HCT116 (cell line): ENCODE results near the gene TM7SF2. TPM values are rescaled to one million over a fixed set of nuclear protein-coding genes. Genes with fewer than 3 reads are reported as not detected.
A peak's percentile ranks its signal among the peaks of the same experiment; 100 is the strongest.

Source experiments
- ATAC-seq: fragments of 200-7000 bp; cut with Tn5 transposase; 2 replicates; pipeline ENCODE4 v1.9.1; 2020; ENCODE audit warnings: mild to moderate bottlenecking, moderate library complexity
- BruUV-seq: library from RNA; stranded (reverse); fragments of 400-500 nt; replicated peaks from 2 replicates; lab custom pipeline; 2021; lab: Mats Ljungman, UMichigan
- CTCF ChIA-PET: fragments of 300-600 bp; sonication (Branson Sonifier 250); formaldehyde crosslinking; loops from one replicate; lab custom pipeline; 2021; ENCODE audit warnings: antibody characterized with exemption; lab: Charles Lee
- POLR2A ChIA-PET: fragments of 300-600, 350-600 bp; sonication (Branson Sonifier 250); formaldehyde crosslinking; loops from one replicate; lab custom pipeline; 2021; ENCODE audit warnings: antibody characterized with exemption; lab: Charles Lee
- RAD21 ChIA-PET, 2 experiments: fragments of 300-600 bp; sonication (Branson Sonifier 250); formaldehyde crosslinking; loops; one replicate each; lab custom pipeline; 2023; ENCODE audit warnings: low total read pairs in 2 of 2; ENCODE audit not compliant: uncharacterized antibody in 2 of 2, unreplicated experiment in 2 of 2, low non-redundant PET in 1 of 2; lab: Charles Lee
- DNase-seq: peaks from one replicate; pipeline ENCODE4 v3.0.0-alpha.2; 2010; ENCODE audit warnings: low read depth, low spot score
- H2AFZ ChIP-seq: fragments of 200-600 bp; shearing (Covaris generic), sonication (generic); 2 replicates; pipeline ENCODE4 v1.6.1; 2017; ENCODE audit warnings: low read depth, mixed run types, mixed read lengths, antibody characterized with exemption, low read length; ENCODE audit not compliant: poor library complexity, severe bottlenecking
- H3K27ac ChIP-seq: 2 replicates; pipeline ENCODE4 v1.5.1; 2012; ENCODE audit warnings: low read depth, low read length
- H3K27me3 ChIP-seq: fragments of 200-600 bp; sonication (generic); 2 replicates; pipeline ENCODE4 v1.6.1; 2016; ENCODE audit warnings: mixed run types, low read length, mixed read lengths; ENCODE audit not compliant: insufficient read depth
- H3K36me3 ChIP-seq, 2 experiments: fragments of 200-500 bp in 1 of 2; fragments of 200-600 bp in 1 of 2; sonication (Bioruptor generic) in 1 of 2; sonication (generic) in 1 of 2; 2 replicates each; pipeline versions ENCODE4 v1.5.1 to v1.6.1; 2014 to 2016; ENCODE audit warnings: low read length in 2 of 2, inconsistent platforms in 1 of 2, mixed read lengths in 1 of 2, mixed run types in 1 of 2; ENCODE audit not compliant: insufficient read depth in 2 of 2, control insufficient read depth in 1 of 2
- H3K4me1 ChIP-seq, 2 experiments: fragments of 200-600 bp in 1 of 2; sonication (generic) in 1 of 2; 2 replicates each; pipeline versions ENCODE4 v1.5.1 to v1.6.1; 2012 to 2017; ENCODE audit warnings: low read length in 2 of 2, inconsistent platforms in 1 of 2, mild to moderate bottlenecking in 1 of 2, mixed read lengths in 1 of 2, mixed run types in 1 of 2, moderate library complexity in 1 of 2; ENCODE audit not compliant: insufficient read depth in 2 of 2, control insufficient read depth in 1 of 2
- H3K4me2 ChIP-seq: fragments of 200-600 bp; sonication (generic); 2 replicates; pipeline ENCODE4 v1.6.1; 2017; ENCODE audit warnings: mixed run types, low read length, mixed read lengths
- H3K4me3 ChIP-seq, 2 experiments: fragments of 200-600 bp in 1 of 2; sonication (generic) in 1 of 2; replicated peaks in 1 of 2; 2 replicates each; pipeline ENCODE4 v1.5.1; 2011 to 2016; ENCODE audit warnings: low read length in 2 of 2, control low read depth in 1 of 2, low read depth in 1 of 2, mild to moderate bottlenecking in 1 of 2, mixed read lengths in 1 of 2, mixed run types in 1 of 2
- H3K79me2 ChIP-seq: fragments of 200-600 bp; sonication (generic); 2 replicates; pipeline ENCODE4 v1.6.1; 2017; ENCODE audit warnings: mild to moderate bottlenecking, mixed run types, low read length, moderate library complexity, mixed read lengths; ENCODE audit not compliant: insufficient read depth
- H3K9ac ChIP-seq: fragments of 200-600 bp; sonication (generic); 2 replicates; pipeline ENCODE4 v1.6.1; 2016; ENCODE audit warnings: low read length, mixed read lengths
- H3K9me2 ChIP-seq: fragments of 200-600 bp; sonication (generic), shearing (Covaris generic); 2 replicates; pipeline ENCODE4 v1.6.1; 2017; ENCODE audit warnings: mixed run types, mild to moderate bottlenecking, moderate library complexity; ENCODE audit not compliant: insufficient read depth
- H3K9me3 ChIP-seq, 2 experiments: fragments of 200-500 bp in 1 of 2; fragments of 200-600 bp in 1 of 2; sonication (Bioruptor generic) in 1 of 2; sonication (generic) in 1 of 2; 2 replicates each; pipeline ENCODE4 v1.6.1; 2014 to 2017; ENCODE audit warnings: low read length in 2 of 2, mixed read lengths in 2 of 2, inconsistent platforms in 1 of 2, low read depth in 1 of 2, mild to moderate bottlenecking in 1 of 2, mixed run types in 1 of 2, moderate library complexity in 1 of 2; ENCODE audit not compliant: control insufficient read depth in 1 of 2, insufficient read depth in 1 of 2
- H4K20me1 ChIP-seq: fragments of 200-600 bp; sonication (generic), shearing (Covaris generic); 2 replicates; pipeline ENCODE4 v1.6.1; 2017; ENCODE audit warnings: mixed run types, mild to moderate bottlenecking, moderate library complexity; ENCODE audit not compliant: insufficient read depth
- CBX3 ChIP-seq: IDR thresholded peaks from 2 replicates; pipeline ENCODE4 v1.6.1; 2012; ENCODE audit warnings: low read depth
- CTCF ChIP-seq, 3 experiments: fragments of 200-600 bp in 1 of 3; sonication (generic) in 1 of 3; IDR thresholded peaks in 2 of 3; conservative IDR thresholded peaks in 1 of 3; 2 replicates each; pipeline ENCODE4 v1.5.1; 2012 to 2017; ENCODE audit warnings: low read depth in 2 of 3, low read length in 2 of 3, antibody characterized with exemption in 1 of 3, borderline replicate concordance in 1 of 3, control low read depth in 1 of 3, mild to moderate bottlenecking in 1 of 3, mixed read lengths in 1 of 3, mixed run types in 1 of 3, moderate library complexity in 1 of 3; ENCODE audit not compliant: insufficient read depth in 1 of 3
- EGR1 ChIP-seq: IDR thresholded peaks from 2 replicates; pipeline ENCODE4 v1.6.1; 2012; ENCODE audit warnings: low read depth
- ELF1 ChIP-seq: IDR thresholded peaks from 2 replicates; pipeline ENCODE4 v1.6.1; 2012; ENCODE audit warnings: low read depth, borderline replicate concordance
- EZH2phosphoT487 ChIP-seq: fragments of 200-600 bp; IDR thresholded peaks from 2 replicates; pipeline ENCODE4 v1.6.1; 2018; ENCODE audit warnings: antibody characterized with exemption, borderline replicate concordance
- MAX ChIP-seq: IDR thresholded peaks from 2 replicates; pipeline ENCODE4 v1.6.1; 2012
- POLR2A ChIP-seq: IDR thresholded peaks from 2 replicates; pipeline ENCODE4 v1.7.0; 2011; ENCODE audit warnings: borderline replicate concordance; ENCODE audit not compliant: insufficient read depth, insufficient read length; ENCODE audit errors: extremely low read depth
- POLR2AphosphoS5 ChIP-seq: IDR thresholded peaks from 2 replicates; pipeline ENCODE4 v1.6.1; 2011; ENCODE audit warnings: mild to moderate bottlenecking, low read depth, low read length, moderate library complexity
- RAD21 ChIP-seq: IDR thresholded peaks from 2 replicates; pipeline ENCODE4 v1.6.1; 2012; ENCODE audit warnings: low read depth, mild to moderate bottlenecking
- REST ChIP-seq: IDR thresholded peaks from 2 replicates; pipeline ENCODE4 v1.6.1; 2012; ENCODE audit warnings: low read depth
- SIN3A ChIP-seq: IDR thresholded peaks from 2 replicates; pipeline ENCODE4 v1.6.1; 2012; ENCODE audit warnings: low read depth
- SRF ChIP-seq: IDR thresholded peaks from 2 replicates; pipeline ENCODE4 v1.6.1; 2012; ENCODE audit warnings: low read depth
- TCF7L2 ChIP-seq: IDR thresholded peaks from 2 replicates; pipeline ENCODE4 v1.7.0; 2011; ENCODE audit warnings: borderline replicate concordance, inconsistent platforms; ENCODE audit not compliant: insufficient read depth, insufficient read length; ENCODE audit errors: extremely low read depth
- YY1 ChIP-seq: IDR thresholded peaks from 2 replicates; pipeline ENCODE4 v1.6.1; 2011; ENCODE audit warnings: low read length, low read depth, moderate library complexity, mild to moderate bottlenecking; ENCODE audit not compliant: insufficient replicate concordance; ENCODE audit errors: extremely low read depth
- ZFX ChIP-seq: fragments of 450-650 bp; IDR thresholded peaks from 2 replicates; pipeline ENCODE4 v1.6.1; 2017
- intact Hi-C: fragments of 100-400 bp; cut with micrococcal nuclease; formaldehyde crosslinking; loops from 2 replicates; pipeline ENCODE4 v1.10.0; 2022
- total RNA-seq: library from RNA; stranded (reverse); gene quantifications from one replicate; pipeline ENCODE4 v1.2.1, GENCODE V29; 2021; ENCODE audit not compliant: unreplicated experiment
- TF ChIP-seq, protein P1 (sequence below): IDR thresholded peaks from 2 replicates; pipeline ENCODE4 v1.6.1; 2012

Gene TM7SF2
- total RNA-seq, 1 experiment from 2014 or later, result 52.9 TPM

DNA sequence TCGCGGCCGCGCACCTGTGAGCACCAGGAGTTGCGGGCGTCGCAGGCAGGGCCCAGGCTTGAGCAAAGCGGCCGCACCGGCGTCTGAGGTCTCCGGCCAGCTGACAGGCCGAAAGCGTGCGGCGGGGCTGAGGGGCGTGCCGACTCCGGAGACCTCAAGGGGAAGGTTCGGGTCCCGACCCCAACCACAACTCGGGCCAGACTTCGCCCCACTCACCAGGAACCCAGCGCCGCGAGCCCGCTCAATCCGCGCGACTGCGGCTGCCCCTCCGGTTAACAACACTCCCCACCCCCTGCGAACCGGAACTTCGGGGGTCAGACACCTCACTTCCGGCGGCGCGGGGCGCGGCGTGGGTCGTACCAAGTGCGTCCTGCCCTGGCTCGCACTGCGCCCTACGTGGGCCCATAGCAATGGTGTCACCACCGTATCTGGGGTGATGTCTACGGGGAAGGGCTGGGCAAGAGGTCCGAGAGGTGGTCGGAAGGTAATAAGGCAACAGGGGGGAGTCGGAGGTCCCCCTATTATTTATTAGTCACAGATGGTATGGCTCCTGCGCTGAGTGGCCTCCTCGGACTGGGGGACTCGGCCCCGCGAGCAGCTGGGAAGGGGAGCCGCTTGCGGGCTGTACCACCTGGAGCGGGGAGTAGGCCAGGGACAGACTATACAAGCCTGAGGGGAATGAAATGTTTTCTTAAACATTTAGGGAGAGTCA is 22.7 kb downstream of the TM7SF2 start, which contains the start of gene SYVN1 (continued):
- TF ChIP-seq REST, result no peak

DNA sequence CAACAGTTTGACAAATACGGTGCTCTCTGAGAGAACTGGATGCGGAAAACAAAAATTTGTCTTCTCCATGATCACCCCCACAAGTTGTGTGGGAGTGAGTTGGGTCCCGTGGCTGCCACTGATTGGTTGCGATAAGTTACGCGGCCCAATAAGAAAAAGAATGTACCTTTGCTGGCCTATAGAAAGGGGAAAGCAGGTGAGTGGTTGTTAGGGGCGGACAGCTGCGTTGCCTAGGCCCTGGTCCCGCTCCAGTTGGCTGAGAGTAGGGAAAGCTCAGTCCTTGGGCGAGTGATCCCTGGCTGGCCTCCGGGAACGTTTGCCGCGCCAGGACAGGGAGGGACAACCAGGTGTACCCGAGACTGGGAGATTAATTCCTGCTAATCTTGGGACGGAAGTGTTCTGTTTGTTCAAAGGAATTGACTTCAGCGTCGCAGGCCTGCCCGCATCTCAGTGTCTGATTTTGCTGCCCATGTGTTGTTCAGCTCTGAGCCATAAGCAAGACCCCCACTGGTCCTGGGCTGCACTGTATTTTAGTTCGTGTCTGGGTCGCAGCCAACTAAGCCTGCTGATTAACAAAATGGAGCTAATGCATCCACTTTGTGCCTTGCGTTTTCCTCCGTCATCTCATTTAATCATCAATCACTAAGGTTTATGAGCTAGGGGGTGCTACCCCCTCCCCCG is 23.4 kb downstream of the TM7SF2 start:
- ATAC-seq (peak; percentile 88), DNase-seq (peak; percentile 95)
- no peak overlapping the region for H2AFZ ChIP-seq
- peaks cover 9 to 28% of the 10 kb centered on the region in 2 experiments; a peak in 3 of 4 replicates for H3K4me1 ChIP-seq
- no peaks in the 10 kb centered on the region for H3K9me3 ChIP-seq
- peak overlapping the region; percentile 89 for H3K9ac ChIP-seq
- BruUV-seq, result TSS peak; percentile 84
- no peaks in the 10 kb centered on the region for H4K20me1 ChIP-seq
- H3K27me3 ChIP-seq, result no peaks in the 10 kb centered on the region
- H3K4me3 ChIP-seq, result peak overlapping the region; percentile 81 to 98
- no peaks in the 10 kb centered on the region for H3K9me2 ChIP-seq
- peaks cover 13 to 22% of the 10 kb centered on the region in 2 experiments; a peak in 2 of 4 replicates for H3K36me3 ChIP-seq
- H3K27ac ChIP-seq, result peak overlapping the region; percentile 89
- ChIA-PET RAD21 (interaction anchor here (0.6 to 1.1 kb wide), 3 partner anchors 13 to 46 kb away, joined by 3 to 4 read pairs (median 3); partner anchors contain the start of genes CAPN1 (in 1 of the 2), FAU (in 1 of the 2) and MRPL49 (in 1 of the 2)), CTCF (interaction anchor here (1.2 to 2.6 kb wide), 6 partner anchors 9 to 46 kb away, joined by 3 to 9 read pairs (median 5); partner anchors contain the start of genes TM7SF2 and ZNHIT2), POLR2A (interaction anchor here (0.6 to 4.1 kb wide), 19 partner anchors 9 to 331 kb away, joined by 3 to 52 read pairs (median 4); partner anchors contain the start of genes CAPN1, FAU, MRPL49 and NEAT1)
- intact Hi-C loops, result loop anchor here (2.0 kb wide), 1 partner anchor 46 kb away; the partner anchor contains the start of gene CAPN1
- H3K79me2 ChIP-seq, result peaks cover 27% of the 10 kb centered on the region
- H3K4me2 ChIP-seq, result peak overlapping the region; percentile 95
- TF ChIP-seq POLR2AphosphoS5, result peak; percentile 97
- no peak for TF ChIP-seq ELF1
- TF ChIP-seq SIN3A, result no peak
- TF ChIP-seq CTCF (IDR thresholded peaks at IDR 0.05 in 2 of 3, conservative IDR thresholded peaks at IDR 0.05 in 1 of 3; ENCODE audit: borderline replicate concordance in 1 of 3, insufficient read depth in 1 of 3, low read depth in 2 of 3, low read length in 2 of 3), result no peak
- no peak for TF ChIP-seq EZH2phosphoT487
- TF ChIP-seq CBX3, result no peak
- TF ChIP-seq ZFX, result no peak
- no peak for TF ChIP-seq SRF
- no peak for TF ChIP-seq EGR1
- TF ChIP-seq, protein P1, sequence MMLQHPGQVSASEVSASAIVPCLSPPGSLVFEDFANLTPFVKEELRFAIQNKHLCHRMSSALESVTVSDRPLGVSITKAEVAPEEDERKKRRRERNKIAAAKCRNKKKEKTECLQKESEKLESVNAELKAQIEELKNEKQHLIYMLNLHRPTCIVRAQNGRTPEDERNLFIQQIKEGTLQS, result no peak
- no peak for TF ChIP-seq MAX
- TF ChIP-seq YY1, result no peak
- peak; percentile 83 for TF ChIP-seq POLR2A
- TF ChIP-seq RAD21, result no peak
- TF ChIP-seq TCF7L2, result no peak
